HEK293 (cell line): ENCODE results near the gene OTUB1.

Experiments used
- CTCF ChIA-PET: fragments of 350-600 bp; formaldehyde crosslinking; extraction: SDS; loops from one replicate; lab custom pipeline; 2021; ENCODE audit warnings: antibody characterized with exemption; lab: Yijun Ruan, JAX
- POLR2A ChIA-PET: fragments of 300-600 bp; formaldehyde crosslinking; extraction: SDS; loops from one replicate; lab custom pipeline; 2020; ENCODE audit warnings: antibody characterized with exemption, inconsistent platforms; lab: Yijun Ruan, JAX
- H3K27ac ChIP-seq: fragments of 200-500 bp; sonication (Bioruptor generic); 2 replicates; pipeline ENCODE4 v1.5.1; 2014; ENCODE audit warnings: low read depth, low read length, control low read depth, inconsistent platforms; ENCODE audit errors: extremely low read depth
- H3K36me3 ChIP-seq, 2 experiments: fragments of 200-500 bp in 1 of 2; sonication (Bioruptor generic) in 1 of 2; 1 replicate in 1 of 2; 2 replicates in 1 of 2; pipeline ENCODE4 v1.5.1; 2014 to 2017; ENCODE audit warnings: inconsistent platforms in 2 of 2, low read length in 2 of 2; ENCODE audit not compliant: control insufficient read depth in 2 of 2, insufficient read depth in 1 of 2
- H3K4me1 ChIP-seq: fragments of 200-500 bp; sonication (Bioruptor generic); 2 replicates; pipeline ENCODE4 v1.5.1; 2014; ENCODE audit warnings: mild to moderate bottlenecking, low read length, inconsistent platforms; ENCODE audit not compliant: control insufficient read depth, insufficient read depth
- H3K4me3 ChIP-seq: 2 replicates; pipeline ENCODE4 v1.5.1; 2011; ENCODE audit warnings: low read depth, mild to moderate bottlenecking, control low read depth, low read length, moderate library complexity
- H3K9me3 ChIP-seq: fragments of 200-500 bp; sonication (Bioruptor generic); 2 replicates; pipeline ENCODE4 v1.5.1; 2014; ENCODE audit warnings: low read depth, low read length, inconsistent platforms; ENCODE audit not compliant: control insufficient read depth, insufficient read depth
- EGR2 ChIP-seq: fragments of 450-650 bp; formaldehyde crosslinking; IDR thresholded peaks from 2 replicates; pipeline ENCODE4 v1.5.1; 2016; ENCODE audit warnings: low read depth, missing biosample characterization, missing genetic modification characterization
- GLIS1 ChIP-seq: fragments of 450-650 bp; formaldehyde crosslinking; IDR thresholded peaks from 2 replicates; pipeline ENCODE4 v1.5.1; 2016; ENCODE audit warnings: missing biosample characterization, missing genetic modification characterization
- GLIS2 ChIP-seq: fragments of 450-650 bp; formaldehyde crosslinking; IDR thresholded peaks from 2 replicates; pipeline ENCODE4 v1.5.1; 2016; ENCODE audit warnings: missing biosample characterization, missing genetic modification characterization
- HOXC10 ChIP-seq: sonication (generic); formaldehyde crosslinking; IDR thresholded peaks from 2 replicates; pipeline ENCODE4 v1.8.1; 2023; ENCODE audit warnings: mild to moderate bottlenecking, missing genetic modification reagents
- KLF9 ChIP-seq: fragments of 450-650 bp; formaldehyde crosslinking; IDR thresholded peaks from 2 replicates; pipeline ENCODE4 v1.5.1; 2016; ENCODE audit warnings: missing biosample characterization, missing genetic modification characterization, low read depth
- OSR2 ChIP-seq: fragments of 450-650 bp; formaldehyde crosslinking; IDR thresholded peaks from 2 replicates; pipeline ENCODE4 v1.5.1; 2016; ENCODE audit warnings: missing biosample characterization, missing genetic modification characterization
- OVOL3 ChIP-seq: fragments of 450-650 bp; formaldehyde crosslinking; IDR thresholded peaks from 2 replicates; pipeline ENCODE4 v1.5.1; 2016; ENCODE audit warnings: missing biosample characterization, missing genetic modification characterization
- PRDM4 ChIP-seq: fragments of 450-650 bp; formaldehyde crosslinking; IDR thresholded peaks from 2 replicates; pipeline ENCODE4 v1.5.1; 2017; ENCODE audit warnings: missing biosample characterization, missing genetic modification characterization
- SCRT1 ChIP-seq: fragments of 450-650 bp; formaldehyde crosslinking; IDR thresholded peaks from 2 replicates; pipeline ENCODE4 v1.5.1; 2016; ENCODE audit warnings: missing biosample characterization, missing genetic modification characterization, borderline replicate concordance
- WT1 ChIP-seq: fragments of 450-650 bp; formaldehyde crosslinking; IDR thresholded peaks from 2 replicates; pipeline ENCODE4 v1.5.1; 2016; ENCODE audit warnings: missing biosample characterization, missing genetic modification characterization
- ZBTB17 ChIP-seq: fragments of 450-650 bp; formaldehyde crosslinking; IDR thresholded peaks from 2 replicates; pipeline ENCODE4 v1.5.1; 2016; ENCODE audit warnings: missing biosample characterization, missing genetic modification characterization
- ZBTB7A ChIP-seq: fragments of 450-650 bp; formaldehyde crosslinking; IDR thresholded peaks from 2 replicates; pipeline ENCODE4 v1.5.1; 2016; ENCODE audit warnings: low read depth, missing biosample characterization, missing genetic modification characterization
- ZFHX2 ChIP-seq: fragments of 450-650 bp; formaldehyde crosslinking; conservative IDR thresholded peaks from 2 replicates; pipeline ENCODE4 v1.5.1; 2016; ENCODE audit warnings: missing biosample characterization, missing genetic modification characterization
- ZFP69B ChIP-seq: fragments of 450-650 bp; formaldehyde crosslinking; IDR thresholded peaks from 2 replicates; pipeline ENCODE4 v1.5.1; 2016; ENCODE audit warnings: missing biosample characterization, missing genetic modification characterization
- ZIC2 ChIP-seq: fragments of 450-650 bp; formaldehyde crosslinking; IDR thresholded peaks from 2 replicates; pipeline ENCODE4 v1.5.1; 2016; ENCODE audit warnings: missing biosample characterization, missing genetic modification characterization
- ZNF121 ChIP-seq: fragments of 450-650 bp; formaldehyde crosslinking; IDR thresholded peaks from 2 replicates; pipeline ENCODE4 v1.5.1; 2016; ENCODE audit warnings: missing biosample characterization, missing genetic modification characterization
- ZNF133 ChIP-seq: fragments of 450-650 bp; formaldehyde crosslinking; IDR thresholded peaks from 2 replicates; pipeline ENCODE4 v1.5.1; 2016; ENCODE audit warnings: missing biosample characterization, missing genetic modification characterization
- ZNF138 ChIP-seq: fragments of 450-650 bp; formaldehyde crosslinking; IDR thresholded peaks from 2 replicates; pipeline ENCODE4 v1.5.1; 2016; ENCODE audit warnings: missing biosample characterization, missing genetic modification characterization, borderline replicate concordance
- ZNF140 ChIP-seq: fragments of 450-650 bp; formaldehyde crosslinking; IDR thresholded peaks from 2 replicates; pipeline ENCODE4 v1.5.1; 2016; ENCODE audit warnings: missing biosample characterization, missing genetic modification characterization
- ZNF19 ChIP-seq: fragments of 450-650 bp; formaldehyde crosslinking; IDR thresholded peaks from 2 replicates; pipeline ENCODE4; 2016; ENCODE audit warnings: missing biosample characterization, missing genetic modification characterization, low read depth
- ZNF2 ChIP-seq: fragments of 450-650 bp; formaldehyde crosslinking; IDR thresholded peaks from 2 replicates; pipeline ENCODE4 v1.5.1; 2016; ENCODE audit warnings: missing biosample characterization, missing genetic modification characterization
- ZNF266 ChIP-seq: fragments of 450-650 bp; formaldehyde crosslinking; IDR thresholded peaks from 2 replicates; pipeline ENCODE4 v1.5.1; 2016; ENCODE audit warnings: missing biosample characterization, missing genetic modification characterization, low read depth
- ZNF302 ChIP-seq: fragments of 450-650 bp; formaldehyde crosslinking; IDR thresholded peaks from 2 replicates; pipeline ENCODE4 v1.5.1; 2016; ENCODE audit warnings: missing biosample characterization, missing genetic modification characterization, low read depth
- ZNF311 ChIP-seq: fragments of 450-650 bp; formaldehyde crosslinking; IDR thresholded peaks from 2 replicates; pipeline ENCODE4 v1.5.1; 2017; ENCODE audit warnings: missing biosample characterization, missing genetic modification characterization, borderline replicate concordance
- ZNF404 ChIP-seq: fragments of 450-650 bp; formaldehyde crosslinking; IDR thresholded peaks from 2 replicates; pipeline ENCODE4 v1.5.1; 2017; ENCODE audit warnings: missing biosample characterization, missing genetic modification characterization
- ZNF416 ChIP-seq: fragments of 450-650 bp; formaldehyde crosslinking; IDR thresholded peaks from 2 replicates; pipeline ENCODE4 v1.5.1; 2016; ENCODE audit warnings: missing biosample characterization, missing genetic modification characterization
- ZNF521 ChIP-seq: fragments of 450-650 bp; formaldehyde crosslinking; IDR thresholded peaks from 2 replicates; pipeline ENCODE4 v1.5.1; 2017; ENCODE audit warnings: missing biosample characterization, mild to moderate bottlenecking, missing genetic modification characterization
- ZNF548 ChIP-seq: fragments of 450-650 bp; formaldehyde crosslinking; IDR thresholded peaks from 2 replicates; pipeline ENCODE4 v1.5.1; 2016; ENCODE audit warnings: missing biosample characterization, missing genetic modification characterization
- ZNF549 ChIP-seq: fragments of 450-650 bp; IDR thresholded peaks from 2 replicates; pipeline ENCODE4 v1.5.1; 2018; ENCODE audit warnings: missing biosample characterization, missing genetic modification characterization, mild to moderate bottlenecking, inconsistent platforms, moderate library complexity
- ZNF600 ChIP-seq: fragments of 450-650 bp; formaldehyde crosslinking; IDR thresholded peaks from 2 replicates; pipeline ENCODE4 v1.5.1; 2016; ENCODE audit warnings: missing biosample characterization, missing genetic modification characterization
- ZSCAN23 ChIP-seq: fragments of 450-650 bp; formaldehyde crosslinking; IDR thresholded peaks from 2 replicates; pipeline ENCODE4 v1.5.1; 2016; ENCODE audit warnings: missing biosample characterization, missing genetic modification characterization
- ZSCAN30 ChIP-seq: fragments of 450-650 bp; IDR thresholded peaks from 2 replicates; pipeline ENCODE4 v1.5.1; 2018; ENCODE audit warnings: missing biosample characterization, mild to moderate bottlenecking, missing genetic modification characterization, moderate library complexity
- TF ChIP-seq, protein P1 (sequence below): fragments of 450-650 bp; formaldehyde crosslinking; IDR thresholded peaks from 2 replicates; pipeline ENCODE4 v1.5.1; 2016; ENCODE audit warnings: missing biosample characterization, missing genetic modification characterization

OTUB1 gene

DNA sequence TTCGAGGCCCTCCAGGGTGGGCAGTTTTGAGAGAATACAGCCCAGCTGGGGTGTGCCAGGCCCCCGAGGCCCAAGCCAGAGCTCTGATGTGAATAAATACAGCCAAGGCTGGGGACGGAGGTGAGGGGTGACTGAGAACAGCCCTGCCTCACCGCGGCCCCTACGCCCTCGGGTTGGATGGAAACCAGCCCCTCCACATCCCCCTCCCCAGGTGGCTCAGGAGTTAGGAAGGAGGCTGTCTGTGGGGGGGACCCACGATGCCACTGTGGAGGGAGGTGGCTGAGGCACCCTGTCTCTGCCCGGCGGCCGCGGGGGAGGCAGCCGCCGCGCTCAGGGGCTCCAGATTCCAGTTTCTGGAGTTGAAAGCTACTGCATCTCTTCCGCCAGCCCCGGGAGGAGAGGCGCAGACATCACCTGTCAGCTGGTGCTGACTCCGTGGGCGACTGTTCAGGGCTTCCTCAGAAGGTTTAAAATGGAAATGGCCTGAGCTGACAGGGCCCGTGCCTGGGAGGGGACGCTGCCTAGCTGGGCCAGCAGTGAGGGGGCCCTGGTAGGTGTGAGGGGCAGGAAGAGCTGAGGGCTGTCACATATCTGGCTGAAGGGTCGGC lies 50.9 kb downstream of the OTUB1 start:
- Histone ChIP-seq H3K4me3 (no peak overlapping the region), H3K27ac (no peak overlapping the region), H3K36me3 (no peaks in the 10 kb centered on the region), H3K9me3 (no peaks in the 10 kb centered on the region), H3K4me1 (no peaks in the 10 kb centered on the region)
- ChIA-PET POLR2A (no interaction called here), CTCF (interaction anchor here (0.7 to 1.7 kb wide), 5 partner anchors 15 to 144 kb away, joined by 3 to 7 read pairs (median 4); no protein-coding TSS in a partner anchor)
- TF ChIP-seq ZSCAN23 (tag by site-specific recombination) (no peak), ZBTB7A (tag by site-specific recombination) (no peak), HOXC10 (no peak), WT1 (tag by site-specific recombination) (no peak), OSR2 (tag by site-specific recombination) (peak; percentile 62), ZFP69B (tag by site-specific recombination) (0 out of 2 replicates have a peak, but pooled peaks have one; percentile 36), ZBTB17 (tag by site-specific recombination) (peak; percentile 55), ZSCAN30 (tag by site-specific recombination) (no peak), ZFHX2 (peak; percentile 25; the same call in 1 of the 2 replicates), ZNF2 (tag by site-specific recombination) (no peak), ZIC2 (tag by site-specific recombination) (no peak; the same call in 1 of the 2 replicates), ZNF549 (no peak), GLIS2 (tag by site-specific recombination) (0 out of 2 replicates have a peak, but pooled peaks have one; percentile 7), KLF9 (tag by site-specific recombination) (no peak), ZNF521 (no peak), EGR2 (tag by site-specific recombination) (0 out of 2 replicates have a peak, but pooled peaks have one; percentile 12), ZNF548 (tag by site-specific recombination) (no peak), ZNF311 (tag by site-specific recombination) (no peak), PRDM4 (tag by site-specific recombination) (no peak), ZNF19 (tag by site-specific recombination) (no peak), ZNF133 (tag by site-specific recombination) (no peak), GLIS1 (tag by site-specific recombination) (peak; percentile 13)

GRCh38 chr11:64038500-64038899 lies 52.3 kb downstream of the OTUB1 start:
- no peaks in the 10 kb centered on the region for H3K4me1 ChIP-seq
- no peak overlapping the region for H3K27ac ChIP-seq
- ChIA-PET POLR2A (interaction anchor here (0.5 kb wide), 1 partner anchor 56 kb away, joined by 4 read pairs; no protein-coding TSS in a partner anchor), CTCF (interaction anchor here (1.0 to 1.7 kb wide), 3 partner anchors 112 to 146 kb away, joined by 3 to 7 read pairs (median 5); no protein-coding TSS in a partner anchor)
- no peak overlapping the region for H3K4me3 ChIP-seq
- no peaks in the 10 kb centered on the region for H3K36me3 ChIP-seq
- TF ChIP-seq ZNF302 (no peak), ZNF121 (tag by site-specific recombination) (peak; percentile 80), ZNF138 (tag by site-specific recombination) (no peak), ZNF266 (tag by site-specific recombination) (no peak), ZNF140 (tag by site-specific recombination) (no peak), ZNF404 (no peak), ZNF416 (tag by site-specific recombination) (no peak), OVOL3 (tag by site-specific recombination) (no peak), ZNF600 (tag by site-specific recombination) (0 out of 2 replicates have a peak, but pooled peaks have one; percentile 11), SCRT1 (tag by site-specific recombination) (no peak)
- TF ChIP-seq, protein P1, sequence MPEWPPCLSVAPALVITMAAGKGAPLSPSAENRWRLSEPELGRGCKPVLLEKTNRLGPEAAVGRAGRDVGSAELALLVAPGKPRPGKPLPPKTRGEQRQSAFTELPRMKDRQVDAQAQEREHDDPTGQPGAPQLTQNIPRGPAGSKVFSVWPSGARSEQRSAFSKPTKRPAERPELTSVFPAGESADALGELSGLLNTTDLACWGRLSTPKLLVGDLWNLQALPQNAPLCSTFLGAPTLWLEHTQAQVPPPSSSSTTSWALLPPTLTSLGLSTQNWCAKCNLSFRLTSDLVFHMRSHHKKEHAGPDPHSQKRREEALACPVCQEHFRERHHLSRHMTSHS, result no peak
- H3K9me3 ChIP-seq, result no peaks in the 10 kb centered on the region
